ENCODE data around the gene P2RY6.

Gene P2RY6

DNA sequence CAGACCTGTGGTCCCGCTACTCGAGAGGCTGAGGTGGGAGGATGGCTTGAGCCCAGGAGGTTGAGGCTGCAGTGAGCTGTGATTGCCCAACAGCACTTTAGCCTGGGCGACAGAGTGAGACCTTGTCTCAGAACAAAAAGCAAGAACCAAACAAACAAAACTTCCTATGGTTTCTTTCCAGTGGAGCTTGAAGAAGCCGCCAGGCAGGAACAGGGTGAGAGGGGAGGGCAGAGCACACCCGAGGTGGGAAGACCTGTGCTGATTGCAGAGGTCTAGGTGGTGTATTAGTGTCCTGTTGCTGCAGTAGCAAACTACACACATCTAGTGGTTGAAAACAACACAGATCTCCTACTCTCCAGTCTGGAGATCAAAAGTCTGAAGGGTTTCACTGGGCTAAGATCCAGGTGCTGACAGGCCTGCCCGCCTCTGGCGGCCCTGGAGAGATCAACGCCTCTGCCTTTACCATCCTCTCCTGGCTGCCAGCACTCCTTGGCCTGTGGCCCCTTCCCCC is 46.4 kb downstream of the P2RY6 start:
- DNase-seq, result no peak

DNA sequence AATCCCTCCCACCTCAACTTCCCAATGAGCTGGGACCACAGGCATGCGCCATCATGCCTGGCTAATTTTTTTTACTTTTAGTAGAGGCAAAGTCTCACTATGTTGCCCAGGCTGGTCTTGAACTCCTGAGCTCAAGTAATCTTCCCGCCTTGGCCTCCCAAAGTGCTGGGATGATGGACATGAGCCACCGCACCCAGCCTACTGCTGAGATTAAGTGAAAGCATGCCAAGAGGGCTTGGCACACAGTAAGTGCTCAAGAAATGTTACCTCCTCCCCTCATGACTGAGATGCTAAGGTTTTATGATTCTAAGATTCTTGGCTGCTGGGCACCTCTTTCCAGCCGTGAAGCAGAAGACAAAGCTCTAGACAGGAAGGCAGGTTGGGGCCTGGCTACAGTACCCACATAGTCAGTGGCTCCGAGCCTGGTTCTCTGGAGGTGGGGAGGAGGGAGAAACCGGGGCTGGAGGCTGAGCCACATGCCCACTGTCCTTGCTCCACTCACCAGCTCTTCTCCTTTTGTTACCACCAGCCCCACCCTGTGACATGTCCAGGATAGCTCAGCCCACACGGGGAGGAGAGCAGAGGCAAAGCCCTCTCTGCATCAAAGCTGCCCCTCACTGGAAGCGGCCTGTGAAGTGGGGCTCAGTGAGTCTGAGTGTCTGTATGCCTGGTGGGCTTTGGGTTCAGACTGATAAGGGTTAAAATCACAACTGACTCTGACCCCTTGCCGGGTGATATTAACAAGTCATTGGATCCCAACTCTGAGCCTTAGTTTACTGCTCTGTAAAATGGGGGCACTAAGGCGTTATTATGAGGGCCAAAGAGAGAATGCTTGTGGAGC is 48.8 kb downstream of the P2RY6 start:
- no peak for DNase-seq

DNA sequence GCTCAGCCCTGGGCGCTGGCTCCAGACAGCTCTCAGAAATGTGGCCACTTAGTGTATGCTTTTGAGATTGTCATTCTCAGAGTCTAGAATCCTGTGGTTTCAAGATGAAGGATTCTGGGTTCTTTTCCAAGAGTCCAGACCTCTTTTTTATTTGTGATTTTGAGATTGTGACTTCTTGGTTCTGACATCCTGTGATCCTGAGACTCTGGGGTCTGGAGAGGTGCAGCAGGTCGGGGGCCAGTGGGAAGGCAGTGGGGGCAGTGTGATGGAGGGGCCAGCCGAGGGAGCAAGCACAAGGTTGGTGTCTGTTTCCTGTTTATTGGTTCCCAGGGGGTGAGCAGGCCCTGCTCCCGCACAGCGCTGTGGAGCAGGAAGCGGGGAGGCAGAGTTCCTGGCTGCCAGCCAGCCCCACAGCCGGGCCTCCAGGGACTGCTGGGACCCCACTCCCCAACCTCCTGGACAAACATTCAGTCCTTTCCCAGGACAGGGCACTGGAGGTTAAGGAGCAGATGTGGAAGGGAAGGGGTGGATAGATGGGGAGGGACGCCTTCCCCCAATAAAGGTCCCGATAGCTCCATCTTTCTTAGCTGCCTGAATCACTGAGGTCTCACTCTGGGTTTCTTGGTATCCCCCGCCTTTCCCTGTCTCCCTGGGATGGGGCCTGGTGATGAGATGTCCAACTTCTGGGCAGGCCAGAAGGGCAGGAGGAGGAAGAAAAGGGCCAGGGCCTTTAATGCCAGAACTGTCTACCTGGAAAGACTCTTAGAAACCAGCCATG is 49.7 kb downstream of the P2RY6 start:
- DNase-seq, result peak in 1 of 14 donors; percentile 40

DNA sequence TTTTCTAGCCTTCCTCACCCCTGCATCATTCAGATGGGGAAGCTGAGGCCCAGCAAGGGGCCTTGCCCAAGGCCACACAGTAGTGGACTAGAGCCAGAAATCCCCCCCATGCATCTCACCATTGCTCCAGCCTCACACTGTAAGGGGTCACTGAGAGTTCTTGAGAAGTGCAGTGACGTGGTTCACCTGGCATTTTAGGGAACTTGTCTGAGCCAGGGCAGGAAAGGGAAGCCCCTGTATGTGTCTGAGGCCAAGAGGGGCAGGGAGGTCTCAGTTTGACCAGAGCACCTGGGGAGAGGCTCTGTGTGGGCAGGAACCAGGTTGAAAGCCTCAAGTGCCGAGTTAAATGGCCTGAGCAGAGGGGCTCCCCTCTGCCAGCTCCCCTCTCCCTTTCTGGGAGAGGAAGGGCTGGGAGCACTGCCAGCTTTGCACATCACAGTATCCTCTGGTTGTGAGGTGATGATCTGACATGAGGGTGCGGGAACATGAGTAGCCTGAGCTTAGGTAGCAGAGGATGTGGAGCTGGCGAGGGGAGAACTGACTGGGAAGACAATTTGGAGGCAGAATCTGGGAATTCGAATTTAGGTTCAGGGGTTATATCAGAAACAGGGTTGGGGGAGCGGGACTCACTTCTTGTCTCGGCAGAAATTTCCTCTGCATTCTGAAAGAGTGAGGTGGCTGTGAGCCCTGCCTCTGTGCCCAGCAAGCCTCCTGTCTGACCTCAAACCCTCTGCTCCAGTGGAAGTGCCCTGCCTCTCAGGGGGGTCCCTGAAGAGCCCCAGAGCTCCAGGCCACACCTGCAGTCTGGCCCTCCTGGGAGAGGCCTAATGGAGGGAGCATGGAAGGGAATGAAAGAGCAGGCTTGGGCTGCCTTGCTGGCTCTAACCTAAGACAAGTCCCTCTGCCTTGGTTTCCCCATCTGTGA is 50.5 kb downstream of the P2RY6 start:
- DNase-seq, result no peak

DNA sequence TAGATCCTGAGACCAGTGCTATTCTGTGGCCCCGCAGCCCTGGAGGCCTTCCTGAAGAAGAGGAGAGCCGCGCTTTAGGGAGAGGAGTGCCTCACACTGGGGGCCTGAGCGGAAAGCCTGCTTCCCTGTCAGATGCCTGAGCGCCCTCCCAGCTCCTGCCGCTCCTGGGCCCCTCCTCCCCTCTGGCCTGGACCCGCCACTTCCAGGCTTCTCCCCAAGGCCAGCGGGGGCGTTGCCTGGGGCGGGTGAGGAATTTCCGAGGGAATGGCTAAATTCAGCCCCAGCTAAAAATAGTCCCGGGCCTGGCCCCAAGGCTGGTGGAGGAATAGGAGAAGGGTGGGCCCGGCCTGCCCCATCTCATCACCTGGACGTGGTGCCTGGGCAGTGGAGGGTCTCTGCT is 51.3 kb downstream of the P2RY6 start:
- DNase-seq, result peak in 5 of 14 donors; percentile 10 to 64 (median 59)

DNA sequence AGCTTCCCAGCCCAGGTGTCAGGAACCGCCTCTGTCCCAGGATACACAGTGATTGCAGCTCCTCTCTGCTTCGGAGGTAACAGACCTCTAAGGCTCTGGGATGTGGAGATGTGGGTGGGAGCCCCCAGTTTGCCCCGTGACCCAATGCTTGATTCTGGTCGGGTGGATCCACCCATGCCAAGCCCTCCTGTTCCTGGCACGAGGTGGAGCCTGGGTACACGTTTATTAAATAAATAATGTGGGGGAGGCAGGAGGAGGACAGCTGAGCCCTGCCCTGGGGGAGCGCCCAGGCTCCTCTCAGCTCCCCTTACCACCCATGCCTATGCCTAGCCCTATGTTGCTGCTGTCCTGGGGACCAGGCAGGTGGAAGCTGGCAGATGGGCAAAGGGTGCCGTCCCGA is 52.0 kb downstream of the P2RY6 start:
- DNase-seq, result no peak

DNA sequence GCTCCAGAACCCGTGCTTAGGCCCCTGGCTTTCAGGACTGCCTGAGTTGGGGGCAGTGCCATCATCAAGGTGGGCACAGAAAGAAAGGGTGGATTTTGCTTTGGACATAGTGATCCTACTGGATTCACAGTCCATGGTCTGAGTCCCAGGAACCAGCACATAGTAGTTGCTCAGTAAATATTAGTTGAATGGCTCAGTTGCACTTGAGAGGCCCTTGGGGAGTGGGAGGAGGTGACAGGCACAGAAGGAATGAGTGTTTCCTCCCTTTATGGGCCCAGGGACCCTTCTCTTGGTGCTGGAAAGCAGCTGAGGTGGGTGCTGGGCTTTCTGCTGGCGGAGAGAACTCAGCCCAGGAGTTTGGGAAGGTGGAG is 52.5 kb downstream of the P2RY6 start:
- no peak for DNase-seq

DNA sequence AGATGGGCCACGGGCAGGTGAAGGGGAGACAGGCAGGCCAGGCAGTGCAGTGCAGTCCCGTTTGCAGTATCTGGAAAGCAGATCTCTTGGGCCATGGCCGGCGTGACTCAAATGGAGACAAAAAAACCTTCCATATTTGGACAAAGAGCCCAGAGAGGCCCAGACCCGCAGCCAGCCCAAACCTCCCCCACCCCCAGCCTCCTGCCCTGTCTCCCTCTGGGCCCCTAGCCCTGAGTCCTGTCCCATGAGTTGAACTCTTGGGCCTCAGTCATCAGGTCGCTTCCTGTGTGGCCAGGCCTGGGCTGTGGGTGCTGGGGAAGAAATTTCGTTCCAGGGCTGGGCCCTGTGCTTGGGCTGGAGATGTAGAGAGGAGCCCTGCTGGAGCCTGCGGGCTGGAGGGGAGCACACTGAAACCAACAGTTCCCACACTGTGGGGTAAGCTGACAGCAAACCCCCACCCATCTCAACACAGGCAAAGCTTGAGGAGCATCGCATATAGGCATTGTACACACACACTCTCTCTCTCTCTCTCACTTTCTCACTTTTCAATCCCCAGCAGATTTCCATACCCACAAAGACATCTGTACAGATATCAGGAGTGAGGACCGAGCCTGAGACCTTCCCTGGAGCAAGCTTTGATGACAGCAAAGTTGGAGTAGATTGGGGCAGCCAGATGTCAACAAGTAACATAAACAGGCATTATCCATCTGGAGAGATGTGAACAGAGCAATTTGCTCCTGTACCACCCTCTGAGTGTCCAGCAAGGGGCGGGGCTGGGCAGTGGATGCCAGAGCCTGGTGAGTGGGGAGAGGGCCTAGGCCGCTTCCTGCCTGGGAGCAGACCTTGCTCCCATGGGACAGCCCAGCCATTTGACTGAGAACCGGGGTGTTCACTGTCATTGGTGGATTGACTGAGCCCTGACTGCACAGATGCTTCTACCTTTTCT is 53.2 kb downstream of the P2RY6 start:
- DNase-seq, result no peak

DNA sequence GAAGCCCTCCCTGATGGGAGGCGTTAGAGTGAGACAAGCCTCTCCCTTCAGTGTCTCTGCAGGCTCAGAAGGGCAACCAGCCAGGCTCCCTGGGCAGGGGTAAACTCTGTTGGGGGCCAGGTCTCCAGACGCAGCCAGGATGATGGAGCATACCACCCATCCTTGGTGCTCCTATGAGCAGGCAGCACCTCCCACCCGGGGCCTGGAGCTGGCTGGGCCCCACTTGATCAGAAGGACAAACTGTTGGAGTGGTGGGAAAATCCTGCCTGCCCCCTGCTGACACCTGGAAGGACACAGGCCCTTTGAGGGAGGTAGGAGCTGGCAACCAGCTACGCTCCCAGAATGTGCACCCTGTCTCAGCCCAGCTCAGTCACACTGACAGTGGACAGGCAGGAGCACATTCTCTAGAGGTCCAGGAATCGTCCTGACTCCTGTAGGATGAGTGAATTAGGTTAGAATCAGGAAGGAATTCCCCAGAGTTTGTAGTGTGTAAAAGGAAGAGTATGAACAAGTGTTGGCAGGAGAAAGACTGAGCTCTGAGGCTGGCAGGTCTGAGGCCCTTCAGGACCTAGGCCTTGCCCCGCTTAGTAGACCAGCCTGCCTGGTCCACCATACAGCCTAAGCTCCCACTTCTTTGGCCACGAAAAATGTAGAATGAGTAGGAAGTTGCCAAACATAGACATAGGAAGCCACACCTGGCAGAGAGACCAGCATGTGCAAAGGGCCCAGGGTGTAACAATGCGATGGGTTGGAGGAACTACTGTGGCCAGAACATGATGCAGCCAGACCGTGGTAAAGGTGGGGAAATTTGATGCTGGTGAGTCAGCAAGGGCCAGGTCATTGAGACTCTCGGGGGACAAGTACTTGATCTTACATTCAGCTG is 55.0 kb downstream of the P2RY6 start:
- DNase-seq, result no peak

DNA sequence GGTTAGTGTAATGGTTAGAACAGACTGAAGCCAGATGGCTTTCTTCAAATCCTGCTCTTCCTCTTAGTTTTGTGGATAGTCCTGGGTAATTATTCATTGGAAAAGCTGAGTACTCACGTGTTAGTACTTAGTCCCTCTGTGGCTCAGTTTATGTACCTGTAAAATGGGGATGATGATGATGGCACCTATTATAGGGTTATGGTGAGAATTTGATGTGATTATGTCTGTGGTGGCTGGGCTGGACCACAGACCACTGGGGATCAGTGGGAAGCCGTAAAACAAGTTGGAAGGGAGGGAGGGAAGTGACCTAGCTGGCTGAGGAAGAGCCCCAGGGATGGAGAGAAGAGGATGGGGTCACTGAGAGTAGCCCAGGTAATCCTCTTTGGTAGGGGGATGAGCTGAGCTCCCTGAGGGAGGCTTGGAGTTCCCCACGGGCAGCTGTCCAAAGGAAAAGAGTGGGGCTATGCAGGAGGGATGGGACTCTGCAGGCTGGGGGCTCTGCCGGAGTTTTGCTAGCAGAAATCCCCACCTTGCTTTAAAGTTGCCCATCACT is 55.8 kb downstream of the P2RY6 start:
- DNase-seq, result no peak

DNA sequence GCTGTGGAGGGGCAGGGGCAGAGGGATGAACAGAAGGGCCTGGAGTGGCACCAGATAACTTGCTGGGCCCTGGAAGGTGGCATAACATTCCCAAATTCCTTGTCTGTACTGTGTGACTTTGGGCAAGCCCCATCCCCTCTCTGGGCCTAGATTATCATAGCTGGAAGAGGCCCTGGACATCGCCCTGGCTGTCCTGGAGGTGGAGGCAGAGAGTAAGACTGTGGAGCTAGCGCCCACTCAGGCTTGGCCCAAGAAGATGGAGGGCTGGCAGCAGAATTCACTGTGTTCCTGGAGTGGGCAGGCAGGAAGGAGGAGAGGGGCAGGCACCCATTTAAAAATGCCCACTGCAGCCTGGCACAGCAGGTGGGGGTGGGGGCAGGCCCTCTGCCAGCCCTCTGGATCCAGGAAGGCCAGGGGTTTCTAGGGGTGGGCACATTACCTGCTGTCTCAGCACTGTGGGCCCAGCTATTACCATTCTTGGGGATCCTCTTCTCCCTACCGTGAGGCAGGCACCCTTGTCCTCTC is 58.5 kb downstream of the P2RY6 start:
- no peak for DNase-seq

DNA sequence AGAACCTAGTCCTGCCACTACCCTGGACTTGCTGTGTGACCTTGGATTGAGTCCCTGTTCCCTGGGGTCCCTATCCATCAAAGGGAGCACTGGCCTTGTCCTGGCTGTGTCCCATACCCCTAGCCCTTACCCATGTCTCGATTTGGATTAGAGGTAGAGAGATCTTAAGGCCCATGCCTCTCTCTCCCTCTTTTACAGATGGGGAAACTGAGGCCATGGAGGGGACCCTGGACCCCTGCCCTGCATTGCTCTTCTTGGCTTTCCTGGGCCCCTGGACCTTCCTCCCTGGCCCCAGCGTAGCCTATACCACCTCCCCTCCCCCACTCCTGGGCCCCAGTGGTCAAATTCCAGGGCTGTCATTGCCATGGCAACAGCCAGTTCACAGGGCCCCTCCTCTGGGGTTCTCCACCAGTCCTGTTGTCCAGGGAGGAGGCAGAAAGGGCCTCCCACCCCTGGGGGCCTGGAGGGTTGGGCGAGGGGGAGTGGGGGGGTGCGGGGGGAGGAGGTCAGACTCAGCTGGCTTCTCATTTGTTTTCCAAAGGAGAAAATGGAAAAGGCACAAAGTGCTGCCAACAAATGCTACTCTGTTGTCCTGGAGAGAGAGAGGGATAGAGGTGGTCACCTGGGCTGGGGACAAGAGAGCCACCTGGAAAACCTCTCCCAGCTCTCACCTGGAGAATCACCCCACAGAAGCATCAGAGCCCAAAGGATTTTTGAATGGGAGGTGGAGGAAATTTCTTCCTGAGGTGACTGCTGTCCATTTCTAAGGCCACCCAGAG is 59.2 kb downstream of the P2RY6 start:
- DNase-seq, result no peak

DNA sequence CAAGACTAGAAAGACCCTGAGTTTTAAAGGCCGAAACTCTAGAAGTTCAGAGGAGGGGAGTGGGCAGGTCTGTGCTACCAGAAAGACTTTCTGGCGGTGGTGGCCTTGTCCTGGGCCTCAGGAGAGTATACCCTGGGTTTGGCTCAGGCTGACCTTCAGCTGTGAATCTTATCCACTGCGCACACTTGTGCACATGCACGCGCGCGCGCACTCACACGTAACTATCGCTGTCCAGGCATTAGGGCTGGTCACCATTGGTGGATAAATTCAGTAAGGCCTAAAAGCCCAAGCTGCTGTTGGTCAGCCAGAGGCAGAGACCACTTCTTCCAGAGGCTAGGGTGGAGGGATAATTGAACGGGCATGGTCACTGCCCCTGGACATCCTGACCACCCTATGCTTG is 61.0 kb downstream of the P2RY6 start:
- DNase-seq, result no peak

DNA sequence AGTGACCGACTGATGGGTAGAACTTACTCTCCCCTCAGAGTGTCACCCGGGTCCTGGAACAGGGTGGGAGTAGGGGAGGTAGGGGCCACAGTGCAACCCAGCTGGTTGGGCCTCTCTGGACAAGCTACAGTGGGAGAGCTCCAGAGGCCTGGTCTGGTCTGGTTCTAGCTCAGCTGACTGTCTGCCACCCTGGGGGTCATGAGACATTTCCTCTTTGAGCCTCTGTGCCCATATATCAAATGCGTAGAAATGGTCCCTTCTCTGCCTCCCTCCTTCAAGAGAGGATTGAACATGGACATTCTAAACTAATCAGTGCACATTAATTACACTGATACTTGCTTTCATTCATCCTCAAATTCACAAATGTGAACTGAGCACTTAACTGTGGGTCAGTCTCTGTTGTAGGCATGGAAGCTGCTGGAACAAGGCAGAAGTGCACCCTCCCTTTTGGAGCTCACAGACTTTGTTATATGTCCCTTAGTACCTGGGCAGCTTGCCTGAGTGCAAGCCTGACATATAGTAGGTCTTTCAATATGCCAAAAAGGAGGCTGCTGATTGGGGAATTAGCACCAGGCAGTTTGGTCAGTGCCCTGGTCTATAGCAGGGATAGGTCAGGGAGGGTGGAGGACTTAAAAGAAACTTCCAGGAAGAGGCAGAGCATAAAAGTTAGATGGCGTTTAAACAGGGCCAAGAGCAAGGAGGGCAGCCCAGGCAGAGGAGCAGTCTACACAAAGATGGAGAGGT is 61.7 kb downstream of the P2RY6 start:
- DNase-seq, result no peak

DNA sequence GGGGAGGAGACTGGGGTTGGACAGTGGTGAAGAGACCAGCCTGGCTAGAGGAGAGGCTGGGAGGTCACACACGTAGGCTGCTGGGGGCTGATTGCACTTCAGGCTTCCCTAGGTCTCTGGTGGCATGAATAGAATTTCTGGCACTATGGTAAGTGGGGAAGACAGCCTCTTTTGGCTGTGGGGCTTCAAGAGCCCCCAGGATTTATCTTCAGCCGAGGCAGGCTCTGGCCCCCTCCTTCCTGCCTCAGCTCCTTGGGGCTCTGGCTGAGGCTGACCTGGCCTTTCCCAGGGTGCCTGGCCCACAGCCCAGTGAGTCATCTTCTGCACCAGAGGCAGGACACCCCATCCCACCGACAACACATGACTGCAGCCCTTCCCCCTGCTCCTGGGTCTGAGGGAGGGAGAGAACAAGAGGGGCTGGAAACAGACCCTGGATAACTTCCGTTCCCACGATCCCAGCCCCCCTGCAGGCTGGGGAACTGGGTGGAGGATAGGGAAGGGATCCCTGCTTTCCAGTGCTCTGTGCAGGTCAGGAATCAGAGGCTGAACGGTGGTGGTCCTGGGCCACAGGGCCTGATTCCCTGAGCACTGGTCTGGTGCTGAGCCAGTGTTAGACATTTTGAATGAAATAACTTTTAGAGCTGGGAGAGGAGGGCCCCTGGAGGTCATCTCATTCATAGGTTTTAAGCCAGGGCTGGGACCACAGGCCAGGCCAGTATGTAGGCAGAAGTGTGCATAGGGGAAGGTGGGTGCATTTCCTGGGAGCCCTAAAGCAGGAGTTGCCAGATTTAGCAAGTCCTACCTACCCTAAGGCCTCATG is 62.5 kb downstream of the P2RY6 start:
- peak in 3 of 14 donors; percentile 33 to 84 (median 43) for DNase-seq

DNA sequence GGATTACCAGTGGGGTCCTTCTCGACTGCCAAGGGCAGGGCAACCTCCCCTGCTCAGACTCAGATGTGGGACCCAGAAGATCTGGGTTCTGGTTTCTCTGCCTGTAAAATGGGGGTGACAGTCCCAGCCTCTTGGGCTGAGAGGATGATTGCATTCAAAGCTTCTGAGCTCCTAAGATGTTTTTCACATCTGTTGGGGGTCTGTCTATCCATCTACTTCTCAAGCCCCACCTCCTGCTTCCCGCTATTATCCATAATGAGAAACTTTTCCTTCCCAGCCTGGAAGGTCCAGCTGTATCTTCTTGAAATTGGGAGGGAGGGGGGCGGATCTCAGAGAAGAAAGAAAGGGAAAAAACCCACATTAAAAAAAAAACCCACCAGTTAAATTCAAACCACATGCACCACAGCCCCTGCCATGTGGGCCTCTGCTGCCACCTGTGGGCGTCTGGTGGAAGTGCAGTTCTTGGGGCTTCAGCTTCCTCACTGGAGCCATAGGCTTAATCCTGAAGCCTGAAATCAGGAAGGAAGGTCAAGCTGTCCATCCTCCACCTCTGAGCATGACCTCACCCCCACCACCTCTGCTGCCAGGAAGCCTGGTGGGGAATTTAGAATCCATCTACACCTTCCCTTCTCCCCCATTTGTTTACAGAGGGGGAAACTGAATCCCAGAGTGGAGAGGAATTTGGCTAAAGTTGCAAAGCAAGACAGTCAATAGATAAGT is 63.2 kb downstream of the P2RY6 start:
- peak in 13 of 14 donors; percentile 18 to 85 (median 64) for DNase-seq

Measured in C1 segment of cervical spinal cord (tissue), 14 donors.